ENCODE results near the gene NET1.
"Not testable (repeated sequence)": the region's sequence is repeated elsewhere in the genome, so short reads cannot be mapped to it uniquely, and the experiment has no call there.

NET1 gene

DNA sequence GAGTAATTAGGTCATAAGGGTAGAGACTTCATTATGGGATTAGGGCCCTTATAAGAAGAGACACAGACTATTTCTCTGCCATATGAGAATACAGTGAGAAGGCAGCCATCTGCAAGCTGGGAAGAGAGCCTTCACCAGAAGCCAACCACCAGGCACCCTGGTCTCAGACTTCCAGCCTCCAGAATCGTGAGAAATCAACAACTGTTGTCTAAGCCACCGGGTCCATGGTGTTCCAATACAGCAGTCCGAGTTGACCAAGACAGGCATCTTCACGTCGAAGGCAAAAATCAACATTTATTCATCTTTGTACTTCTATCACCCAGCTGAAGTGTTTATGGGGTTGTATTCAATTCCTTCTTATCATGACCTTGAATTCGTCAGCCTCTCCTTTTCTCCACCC is 13.0 kb upstream of the NET1 start:
- DNase-seq = no peak

DNA sequence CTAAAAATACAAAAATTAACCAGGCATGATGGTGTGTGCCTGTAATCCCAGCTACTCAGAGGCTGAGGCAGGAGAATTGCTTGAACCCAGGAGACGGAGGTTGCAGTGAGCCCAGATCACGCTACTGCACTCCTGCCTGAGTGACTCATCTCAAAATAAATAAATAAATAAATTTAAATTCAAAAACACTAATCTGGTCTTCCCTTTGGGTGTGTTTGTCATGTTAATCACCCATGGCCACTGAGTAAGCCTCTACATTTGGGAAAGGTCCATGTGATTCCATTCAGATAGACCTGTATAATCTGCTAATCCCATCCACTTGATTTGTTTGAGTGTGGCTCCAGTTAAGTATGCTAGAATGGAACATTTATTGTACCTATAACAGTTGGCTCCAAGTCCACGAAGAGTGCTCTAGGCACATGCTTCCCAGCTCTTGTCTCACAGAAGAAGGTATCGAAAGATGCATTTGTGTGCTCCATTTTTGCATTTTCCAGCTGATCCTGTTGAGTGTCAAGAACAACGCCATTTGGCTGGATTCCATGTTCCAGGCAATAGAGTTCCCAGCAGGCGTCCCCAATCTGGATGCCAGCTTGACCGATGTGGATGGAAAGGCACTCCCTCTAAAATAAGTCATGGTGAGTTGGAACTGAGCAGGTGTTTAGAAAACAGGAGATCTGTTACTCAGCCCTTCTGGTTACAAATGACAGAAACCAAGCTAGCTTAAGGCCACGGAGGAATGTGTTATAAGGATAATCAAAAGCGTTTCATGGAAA is 11.7 kb upstream of the NET1 start:
- DNase-seq = no peak

DNA sequence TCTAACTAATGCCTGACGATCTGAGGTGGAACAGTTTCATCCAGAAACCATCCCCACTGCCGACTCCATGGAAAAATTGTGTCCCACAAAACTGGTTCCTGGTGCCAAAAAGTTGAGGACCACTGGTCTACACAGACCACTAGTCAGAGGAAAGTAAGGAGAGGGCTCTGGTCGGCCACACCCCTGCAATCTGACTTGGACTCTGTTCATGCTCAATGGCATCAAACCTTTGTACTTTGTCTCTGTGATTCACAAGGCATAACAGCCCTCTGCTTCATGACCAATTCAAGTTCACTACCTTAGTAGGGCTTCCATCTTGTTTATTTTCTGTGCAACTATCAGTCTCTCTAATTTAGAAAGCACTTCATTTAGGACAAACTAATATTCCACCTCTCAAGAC is 9.6 kb upstream of the NET1 start:
- DNase-seq = no peak

DNA sequence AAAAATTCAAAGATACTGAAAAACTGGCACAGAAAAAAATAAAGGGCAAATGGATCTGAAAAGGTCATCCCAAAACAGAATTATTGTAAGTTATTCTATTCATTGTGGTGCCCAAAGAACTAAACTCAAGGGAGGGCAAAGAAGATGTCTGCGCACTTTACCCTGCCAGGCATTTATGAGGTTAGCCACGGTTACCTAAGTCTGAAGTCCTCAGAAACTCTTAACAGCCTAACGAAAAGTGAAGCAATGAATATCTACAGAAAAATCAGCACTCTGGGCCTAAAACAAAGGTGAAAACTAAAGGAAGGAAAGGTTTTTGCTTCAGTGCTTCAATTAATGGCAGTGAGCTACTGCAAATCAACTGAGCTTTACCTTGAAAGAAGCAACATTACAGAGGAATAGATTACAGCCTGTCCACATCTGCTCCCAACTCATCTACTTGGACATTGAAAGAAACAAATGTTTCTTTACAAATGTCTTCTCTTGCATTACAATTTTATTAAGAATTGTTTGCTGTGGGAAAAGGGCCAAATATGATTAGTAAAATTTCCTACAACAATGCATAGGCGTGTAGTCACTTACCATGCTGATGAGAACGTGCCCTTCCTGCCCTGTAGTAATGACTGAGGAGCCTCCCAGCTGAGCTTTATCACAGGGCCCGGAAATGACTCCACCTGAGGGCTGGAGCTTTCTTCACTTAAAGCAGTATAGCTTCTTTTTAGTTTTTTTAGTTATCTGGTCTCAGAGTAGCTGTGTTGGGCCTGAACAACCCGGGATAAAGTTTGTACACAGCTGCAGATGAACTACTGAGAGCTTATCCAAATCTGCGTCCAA is 7.9 kb upstream of the NET1 start, which contains the start of gene TUBAL3:
Gene TUBAL3, minus strand, starts transcription at position 621 of the 834 bp plus-strand sequence. Its CDS starts 36 bp downstream, at position 585.
- DNase-seq = no peak

DNA sequence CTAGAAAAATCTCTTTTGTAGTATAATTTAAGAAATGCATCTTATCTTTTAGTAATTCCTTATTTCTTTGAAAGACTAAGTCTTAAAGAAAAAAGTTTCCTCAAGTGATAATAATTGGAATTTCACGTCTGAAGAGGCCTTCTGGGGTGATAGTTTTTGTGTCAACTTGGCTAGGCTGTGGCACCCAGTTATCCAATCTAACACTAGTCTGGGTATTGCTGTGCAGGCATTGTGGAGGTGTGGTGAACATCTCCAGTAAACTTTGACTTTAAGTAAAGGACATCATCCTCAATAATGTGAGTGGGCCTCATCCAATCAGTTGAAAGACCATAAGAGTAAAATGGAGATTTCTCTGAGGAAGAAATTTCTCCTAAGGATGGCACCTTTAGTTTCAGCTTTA is 5.4 kb upstream of the NET1 start:
- DNase-seq = no peak

DNA sequence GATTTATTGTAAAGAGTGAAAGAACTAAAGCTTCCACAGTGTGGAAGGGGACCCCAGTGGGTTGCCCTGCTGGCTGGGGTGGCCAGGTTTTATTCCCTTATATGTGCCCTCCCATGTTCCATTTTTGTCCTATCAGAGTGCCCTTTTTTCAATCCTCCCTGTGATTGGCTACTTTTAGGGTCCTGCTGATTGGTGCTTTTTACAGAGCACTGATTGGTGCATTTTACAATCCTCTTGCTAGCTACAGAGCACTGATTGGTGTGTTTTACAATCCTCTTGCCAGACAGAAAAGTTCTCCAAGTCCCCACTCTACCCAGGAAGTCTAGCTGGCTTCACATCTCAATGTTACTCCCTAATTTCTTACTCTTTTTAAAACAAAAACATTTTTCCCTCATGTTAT is 1.6 kb upstream of the NET1 start:
- not testable (repeated sequence) for DNase-seq

DNA sequence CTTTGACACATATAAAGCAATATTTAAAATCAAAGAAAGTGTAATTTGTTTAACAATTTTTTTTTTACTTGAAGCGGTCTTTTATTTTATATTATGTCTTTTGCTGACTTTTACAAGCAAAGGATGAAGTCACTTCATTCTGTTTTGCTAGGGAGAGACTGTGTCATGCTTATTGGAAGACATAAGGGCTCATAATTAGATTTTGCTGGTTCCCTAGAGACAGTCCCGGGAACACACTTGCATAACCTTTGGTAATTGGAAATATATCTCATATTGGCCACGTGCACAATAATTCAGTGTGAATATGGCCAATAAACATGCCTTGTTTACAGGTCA is 448 bp upstream of the NET1 start:
- DNase-seq = no peak

DNA sequence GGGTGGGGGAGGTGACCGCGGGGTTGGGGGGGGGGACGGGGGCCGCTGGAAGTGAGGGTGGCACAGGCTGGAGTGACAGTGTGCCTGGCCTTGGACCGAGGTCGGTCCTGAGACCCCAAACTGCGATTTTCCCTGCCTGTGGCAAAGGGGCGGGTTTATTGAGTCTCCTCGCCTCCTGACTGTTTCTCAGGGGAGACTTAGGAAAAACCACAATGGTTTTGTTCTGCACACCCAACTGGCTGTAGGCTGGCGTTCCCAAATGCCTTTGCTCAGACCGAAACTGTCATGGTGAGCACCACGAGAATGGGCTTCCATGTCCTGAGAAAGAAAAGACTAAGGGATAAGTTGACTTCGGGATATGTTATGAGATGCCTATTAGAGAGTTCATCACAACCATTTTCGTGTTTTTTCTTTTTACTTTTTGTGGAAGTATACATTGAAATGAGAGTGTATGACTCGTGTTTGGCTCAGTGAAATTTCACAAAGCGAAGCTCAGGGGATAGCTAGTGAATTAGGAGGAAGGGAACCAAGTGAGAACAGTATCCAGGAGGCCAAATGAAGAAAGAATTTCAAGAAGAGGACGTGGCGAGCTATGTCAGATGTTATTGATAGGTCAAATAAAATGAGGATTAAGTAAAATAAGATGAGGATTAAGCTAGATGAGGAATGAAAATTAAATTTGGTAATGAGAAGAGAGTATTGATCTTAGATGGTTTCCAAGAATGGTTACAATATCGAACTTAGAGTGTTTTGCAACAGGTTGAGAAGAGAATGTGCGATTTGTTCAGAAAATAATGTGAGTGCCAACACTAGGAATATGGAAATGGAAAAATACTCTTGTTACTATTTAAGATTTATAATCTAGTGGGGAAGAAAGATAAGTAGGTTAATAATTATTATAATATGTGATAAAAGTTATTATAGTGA is 918 bp downstream of the NET1 start:
- no peak for DNase-seq

DNA sequence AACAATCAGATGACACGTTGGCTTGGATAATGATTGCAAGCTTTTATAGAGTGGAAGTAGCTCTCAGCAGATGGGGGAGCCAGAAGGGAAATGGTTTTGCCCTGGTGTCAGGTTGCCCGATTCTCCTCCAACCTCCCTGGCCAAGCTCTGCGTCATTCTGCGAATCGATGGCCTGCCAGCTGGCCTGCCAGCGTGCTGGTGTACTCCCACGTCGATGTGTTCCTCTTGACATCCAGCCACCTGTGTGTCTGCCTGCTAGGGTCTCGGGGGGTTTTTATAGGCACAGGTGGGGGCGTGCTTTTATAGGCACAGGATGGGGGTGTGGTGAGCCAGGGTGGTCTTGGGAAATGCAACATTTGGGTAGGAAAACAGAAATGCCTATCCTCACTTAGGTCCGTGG is 4.6 kb downstream of the NET1 start:
- DNase-seq = no peak

DNA sequence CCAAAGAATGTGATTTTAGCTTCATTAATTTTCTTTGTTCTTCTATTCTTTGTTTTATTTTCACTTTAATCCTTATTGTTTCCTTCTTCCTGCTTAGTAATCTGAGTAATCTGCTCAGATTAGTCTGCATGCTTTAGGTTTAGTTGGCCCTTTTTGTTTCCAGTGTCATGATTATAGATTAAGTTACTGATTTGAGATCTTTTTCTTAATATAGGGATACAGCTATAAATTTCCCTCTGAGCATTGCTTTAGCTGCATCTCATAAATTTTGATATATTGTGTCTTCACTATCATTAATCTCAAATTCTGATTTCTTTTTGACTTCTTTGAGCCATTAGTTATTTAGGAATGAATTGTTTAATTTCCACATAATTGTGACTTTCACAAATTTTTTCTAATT is 6.2 kb downstream of the NET1 start:
- no peak for DNase-seq

DNA sequence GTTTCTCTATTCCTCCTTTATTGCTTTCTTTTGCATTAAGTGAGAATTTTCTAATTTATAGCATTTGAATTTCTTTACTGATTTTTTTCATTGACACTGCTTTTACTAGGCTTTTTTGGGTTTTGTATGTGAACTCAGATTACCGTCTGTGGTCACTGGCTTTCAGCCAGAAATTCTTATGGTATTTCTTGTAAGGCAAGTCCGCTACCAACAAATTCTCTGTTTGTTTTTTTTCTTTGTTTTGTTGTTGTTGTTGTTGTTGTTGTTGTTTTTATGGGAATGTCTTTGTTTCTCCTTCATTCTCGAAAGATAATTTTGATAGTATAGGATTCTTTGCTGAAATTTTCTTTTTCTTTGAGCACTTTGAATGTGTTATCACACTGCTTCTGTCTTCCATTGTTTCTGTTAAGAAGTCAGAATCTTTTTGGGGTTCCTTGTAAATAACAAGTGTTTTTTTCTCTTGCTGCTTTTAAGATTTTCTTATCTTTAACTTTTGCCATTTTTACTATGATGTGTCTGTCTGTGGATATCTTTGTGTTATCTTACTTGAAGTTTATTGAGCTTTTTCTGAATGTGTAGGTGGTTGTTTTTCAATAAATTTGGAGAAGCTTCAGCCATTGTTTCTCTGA is 7.2 kb downstream of the NET1 start:
- no peak for DNase-seq

DNA sequence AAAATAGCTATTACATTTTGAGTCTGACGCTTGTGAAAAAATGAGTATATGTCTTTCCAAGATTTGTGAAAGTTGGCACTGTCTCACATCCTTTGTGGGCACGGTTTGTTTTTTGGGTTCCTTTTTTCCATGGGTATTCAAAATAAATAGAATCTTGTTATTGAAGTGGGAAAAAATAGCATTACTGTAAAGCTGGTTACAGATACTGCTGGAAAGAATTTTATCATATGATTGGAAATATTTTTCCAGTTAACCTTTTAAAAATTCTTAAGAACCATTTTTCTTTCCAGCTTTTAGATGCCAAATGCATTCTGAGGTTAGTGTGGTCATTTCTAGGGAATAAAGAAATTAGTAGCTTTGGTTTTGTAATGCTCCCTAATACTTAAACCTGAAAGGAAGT is 11.4 kb downstream of the NET1 start:
- DNase-seq = no peak

DNA sequence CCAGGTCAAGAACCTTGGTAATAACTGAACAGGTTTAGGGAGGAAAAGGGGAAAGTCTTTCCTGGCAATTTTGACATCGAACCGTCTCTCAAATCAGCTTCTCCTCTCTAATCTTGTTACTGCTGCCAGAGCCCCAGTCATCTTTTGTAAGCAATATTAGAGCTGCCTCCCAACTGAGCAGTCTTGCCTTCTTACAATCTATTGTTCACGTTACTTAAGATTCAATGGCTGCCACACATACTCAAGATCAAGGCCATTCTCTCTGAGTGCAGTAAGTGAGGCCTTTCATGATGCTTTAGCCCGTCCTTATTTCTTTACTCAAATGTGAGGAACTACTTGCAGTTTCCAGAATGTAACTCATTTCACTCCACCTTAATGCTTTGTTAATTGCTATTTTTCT is 12.4 kb downstream of the NET1 start:
- no peak for DNase-seq

DNA sequence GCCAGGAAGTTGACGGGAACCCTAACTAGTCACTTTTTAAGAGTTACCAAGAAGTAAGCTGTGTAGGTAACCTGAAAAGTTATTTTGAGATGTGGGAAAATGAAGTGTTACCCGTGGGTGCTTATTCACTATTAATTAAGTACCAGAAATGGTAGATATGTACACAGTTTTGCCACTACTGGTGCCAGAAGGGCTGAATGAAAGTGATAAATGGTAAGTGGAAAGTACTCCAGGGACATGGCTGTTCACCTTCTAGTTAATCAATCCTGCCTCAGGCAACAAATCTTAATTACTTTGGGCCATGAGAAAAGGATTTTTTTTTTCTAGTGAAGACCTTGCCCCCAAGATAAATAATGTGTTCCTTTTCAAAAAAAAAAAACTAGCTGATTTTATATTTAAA is 15.8 kb downstream of the NET1 start:
- DNase-seq = no peak

DNA sequence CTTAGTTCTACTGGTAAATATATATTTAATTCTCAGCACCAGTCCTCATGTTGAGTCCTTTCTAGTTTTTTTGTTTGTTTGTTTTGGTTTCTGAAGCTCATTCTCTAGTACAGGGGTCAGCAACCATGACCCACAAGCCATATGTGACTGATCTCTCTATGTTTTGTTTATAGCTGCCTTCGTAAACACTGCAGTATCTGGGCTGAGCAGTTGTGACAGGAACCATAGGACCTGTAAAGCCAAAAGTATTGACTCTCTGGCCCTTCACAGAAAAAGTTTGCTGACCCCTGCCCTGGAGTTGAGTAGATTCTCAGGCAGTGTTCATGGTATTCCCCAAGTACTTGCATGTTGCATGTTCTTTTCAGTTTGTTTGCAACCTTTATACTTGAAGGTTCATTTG is 20.8 kb downstream of the NET1 start:
- DNase-seq = no peak

DNA sequence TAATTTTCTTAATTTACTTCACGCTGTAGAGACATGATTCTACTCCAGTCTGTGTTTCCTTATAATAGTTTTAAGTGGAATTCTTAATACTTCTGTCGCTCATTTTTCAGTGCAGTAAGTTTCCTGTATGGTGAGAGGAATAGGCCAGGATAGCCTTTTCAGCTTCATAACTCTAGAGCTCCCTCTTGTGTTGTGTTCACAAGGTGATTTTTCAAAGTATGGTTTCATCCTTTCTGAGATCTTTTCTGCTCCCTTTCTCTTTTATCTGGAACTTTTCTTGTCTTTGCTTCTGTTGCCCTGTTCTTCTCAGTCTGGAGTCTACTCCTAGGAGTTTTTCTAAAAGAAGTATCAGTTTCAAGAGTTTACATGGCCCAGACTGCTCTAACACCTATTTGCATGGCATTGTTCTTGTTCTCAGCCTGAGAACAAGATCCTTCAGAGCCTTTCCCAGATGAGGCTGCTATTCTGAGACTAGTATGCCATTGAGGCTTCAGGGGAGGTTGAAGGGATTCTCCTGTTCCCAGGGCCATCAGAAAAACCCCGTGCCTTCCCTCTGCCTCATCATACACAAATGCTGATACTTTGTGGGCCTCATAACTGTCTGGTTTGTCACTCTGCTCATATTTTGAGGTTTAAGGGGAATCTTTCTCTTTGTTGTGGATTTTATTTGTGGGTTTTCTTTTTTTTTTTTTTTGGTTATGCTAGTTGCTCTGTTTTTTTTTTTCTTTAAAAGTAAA is 21.8 kb downstream of the NET1 start:
- no peak for DNase-seq

DNA sequence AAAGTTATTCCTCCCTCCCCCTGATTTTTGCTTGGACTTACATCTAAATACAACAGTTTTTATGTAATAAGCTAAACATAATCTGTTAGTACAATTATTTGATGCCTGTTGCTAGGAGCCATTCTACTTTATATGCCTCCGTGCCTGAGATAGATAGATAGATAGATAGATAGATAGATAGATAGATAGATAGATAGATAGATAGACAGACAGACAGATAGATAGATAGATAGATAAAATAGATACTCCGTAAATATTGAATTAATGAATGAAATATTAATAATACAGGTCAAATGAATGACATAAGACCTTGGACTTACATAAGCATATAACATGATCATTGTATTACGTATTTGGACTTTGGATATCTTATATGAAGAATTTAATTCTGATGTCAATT is 23.0 kb downstream of the NET1 start:
- DNase-seq = no peak

DNA sequence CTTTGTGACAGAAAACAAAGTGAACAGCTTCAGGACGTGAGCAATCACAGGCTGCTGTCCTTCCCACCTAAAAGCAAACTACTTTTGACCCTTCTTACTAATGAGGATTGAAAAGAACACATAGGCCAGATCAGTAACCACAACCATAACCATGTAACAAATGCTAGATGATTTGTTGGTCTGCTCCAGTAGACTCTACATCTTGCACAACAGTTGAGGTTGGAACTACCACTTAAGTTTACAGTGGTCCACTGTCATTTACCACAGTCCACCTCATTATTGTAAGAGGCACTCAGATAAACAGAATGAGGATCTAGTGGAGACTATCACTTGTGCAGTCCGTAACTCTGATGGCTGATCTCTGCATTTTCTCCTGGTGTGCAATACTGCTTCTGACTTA is 27.8 kb downstream of the NET1 start:
- DNase-seq = no peak

DNA sequence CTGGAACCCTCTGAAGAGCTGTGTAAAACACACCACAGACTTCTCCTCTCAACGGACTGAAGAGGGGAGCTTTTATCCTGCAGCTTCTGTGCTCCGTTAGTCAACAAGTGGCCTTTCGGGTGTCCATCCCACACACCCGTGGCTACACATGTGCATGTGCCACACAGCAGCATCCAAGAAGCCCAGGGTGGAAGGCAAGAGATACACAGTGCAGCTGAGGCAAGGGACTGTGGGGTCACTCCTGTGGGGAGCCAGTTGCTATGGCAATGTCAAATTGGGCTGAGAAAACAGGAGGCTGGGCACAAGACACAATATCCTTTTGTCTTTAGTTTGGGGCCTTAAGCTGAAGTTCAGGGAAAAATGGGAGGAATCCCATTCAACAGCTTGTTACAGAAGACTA is 28.7 kb downstream of the NET1 start:
- no peak for DNase-seq

DNA sequence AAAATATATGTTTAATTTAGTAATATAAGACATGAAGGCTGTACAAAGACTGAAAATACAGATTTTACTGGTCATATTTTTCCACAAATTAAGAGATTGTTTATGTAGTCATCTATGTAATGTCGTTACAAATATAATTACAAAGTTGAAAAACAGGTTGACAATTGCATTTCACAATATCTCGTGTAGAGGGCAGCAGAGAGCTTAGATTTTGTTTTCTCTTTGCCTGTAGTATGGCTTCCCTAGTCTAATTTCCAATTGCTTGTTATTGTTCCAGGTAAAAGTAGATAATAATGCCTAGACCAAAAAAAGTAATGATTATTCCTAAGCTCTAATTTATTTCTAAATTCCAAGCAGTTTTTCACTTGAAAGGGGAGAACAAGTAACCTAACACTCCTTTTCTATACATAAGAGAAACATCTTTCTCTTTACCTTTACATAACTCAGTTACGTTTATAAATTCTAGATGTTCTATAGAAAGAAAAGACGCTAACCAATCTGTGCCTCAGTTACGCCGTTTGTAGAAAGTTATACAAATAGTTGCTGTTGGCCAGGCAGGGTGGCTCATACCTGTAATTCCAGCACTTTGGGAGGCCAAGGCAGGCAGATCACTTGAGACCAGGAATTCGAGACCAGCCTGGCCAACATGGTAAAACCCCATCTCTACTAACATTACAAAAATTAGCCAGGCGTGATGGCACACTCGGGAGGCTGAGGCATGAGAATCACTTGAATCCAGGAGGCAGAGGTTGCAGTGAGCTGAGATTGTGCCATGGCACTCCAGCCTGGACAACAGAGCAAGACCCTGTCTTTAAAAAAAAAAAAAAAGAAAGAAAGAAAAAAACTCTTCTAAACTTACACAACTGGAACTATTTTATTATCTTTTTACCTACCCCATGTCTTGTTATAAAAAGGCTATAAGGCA is 30.0 kb downstream of the NET1 start:
- no peak for DNase-seq

DNA sequence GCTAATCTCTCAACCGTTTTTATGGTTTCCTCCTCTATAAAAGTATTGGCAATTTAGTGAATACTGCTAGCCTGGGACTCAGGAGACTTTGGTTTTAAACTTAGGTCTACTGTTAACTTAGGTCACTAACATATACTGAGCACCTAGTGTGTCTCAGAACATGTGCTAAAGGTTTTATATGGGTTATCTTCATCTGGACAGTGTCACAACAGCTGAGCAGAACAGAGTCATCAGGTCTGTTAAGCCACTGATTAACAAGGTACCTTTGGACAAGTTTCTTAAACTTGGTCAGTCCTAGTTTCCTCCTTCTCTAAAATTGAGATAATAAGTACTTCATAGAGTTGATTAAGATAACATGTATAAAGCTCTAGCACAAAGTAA is 30.6 kb downstream of the NET1 start:
- DNase-seq = no peak
